ENCODE data around the gene ZNF492.

ZNF492 gene

DNA sequence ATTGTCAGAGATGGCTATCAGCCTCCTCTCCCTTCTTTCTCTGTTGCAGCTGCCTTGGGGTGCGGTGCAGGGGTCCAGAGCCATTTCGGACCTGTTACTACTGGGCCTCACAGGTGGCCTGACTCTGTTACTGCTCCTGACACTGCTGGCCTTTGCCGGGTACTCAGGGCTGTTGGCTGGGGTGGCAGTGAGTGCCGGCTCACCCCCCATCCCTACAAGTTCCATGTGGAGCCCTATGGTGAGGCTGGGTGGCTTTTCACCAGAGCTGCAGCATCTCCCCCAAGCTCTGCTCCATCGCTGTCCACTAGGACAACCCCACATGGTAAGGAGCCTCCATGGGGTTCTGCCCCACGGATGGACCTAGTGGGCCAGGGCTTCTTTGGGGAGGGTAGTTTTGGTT lies 13.7 kb upstream of the ZNF492 start:
- TF ChIP-seq, protein P1, sequence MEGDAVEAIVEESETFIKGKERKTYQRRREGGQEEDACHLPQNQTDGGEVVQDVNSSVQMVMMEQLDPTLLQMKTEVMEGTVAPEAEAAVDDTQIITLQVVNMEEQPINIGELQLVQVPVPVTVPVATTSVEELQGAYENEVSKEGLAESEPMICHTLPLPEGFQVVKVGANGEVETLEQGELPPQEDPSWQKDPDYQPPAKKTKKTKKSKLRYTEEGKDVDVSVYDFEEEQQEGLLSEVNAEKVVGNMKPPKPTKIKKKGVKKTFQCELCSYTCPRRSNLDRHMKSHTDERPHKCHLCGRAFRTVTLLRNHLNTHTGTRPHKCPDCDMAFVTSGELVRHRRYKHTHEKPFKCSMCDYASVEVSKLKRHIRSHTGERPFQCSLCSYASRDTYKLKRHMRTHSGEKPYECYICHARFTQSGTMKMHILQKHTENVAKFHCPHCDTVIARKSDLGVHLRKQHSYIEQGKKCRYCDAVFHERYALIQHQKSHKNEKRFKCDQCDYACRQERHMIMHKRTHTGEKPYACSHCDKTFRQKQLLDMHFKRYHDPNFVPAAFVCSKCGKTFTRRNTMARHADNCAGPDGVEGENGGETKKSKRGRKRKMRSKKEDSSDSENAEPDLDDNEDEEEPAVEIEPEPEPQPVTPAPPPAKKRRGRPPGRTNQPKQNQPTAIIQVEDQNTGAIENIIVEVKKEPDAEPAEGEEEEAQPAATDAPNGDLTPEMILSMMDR (IDR thresholded peaks at IDR 0.05) = no peak

- TF ChIP-seq, protein P1 (IDR thresholded peaks at IDR 0.05) = no peak
Measured at GRCh38 chr19:22620912-22621311, 13.2 kb upstream of the ZNF492 start.

DNA sequence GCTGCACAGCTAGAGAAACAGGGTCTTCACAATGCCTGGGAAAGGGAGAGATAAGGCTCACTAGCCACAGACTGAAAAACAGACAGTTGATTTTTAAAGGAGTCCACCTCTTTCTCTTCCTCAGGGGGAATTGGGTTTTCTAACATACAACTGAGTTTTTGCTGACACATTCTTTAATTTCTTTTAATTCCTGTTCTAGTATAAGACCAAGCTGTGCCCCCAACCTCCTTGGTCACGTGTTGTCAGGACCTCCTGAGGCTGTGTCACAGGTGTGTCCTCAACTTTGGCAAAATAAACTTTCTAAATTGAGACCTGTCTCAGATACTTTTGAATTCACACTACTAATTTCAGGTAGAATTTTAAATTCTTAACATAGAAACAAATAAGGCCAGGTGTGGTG lies 12.1 kb upstream of the ZNF492 start:
- TF ChIP-seq, protein P1 (IDR thresholded peaks at IDR 0.05) = no peak

GRCh38 chr19:22622901-22623840 lies 11.0 kb upstream of the ZNF492 start:
- TF ChIP-seq, protein P1 (IDR thresholded peaks at IDR 0.05) = no peak

- TF ChIP-seq, protein P1 (IDR thresholded peaks at IDR 0.05) = no peak
Measured at GRCh38 chr19:22623841-22624221, 10.3 kb upstream of the ZNF492 start.

GRCh38 chr19:22625266-22626035 lies 8.7 kb upstream of the ZNF492 start:
- TF ChIP-seq, protein P1 (IDR thresholded peaks at IDR 0.05) = no peak

DNA sequence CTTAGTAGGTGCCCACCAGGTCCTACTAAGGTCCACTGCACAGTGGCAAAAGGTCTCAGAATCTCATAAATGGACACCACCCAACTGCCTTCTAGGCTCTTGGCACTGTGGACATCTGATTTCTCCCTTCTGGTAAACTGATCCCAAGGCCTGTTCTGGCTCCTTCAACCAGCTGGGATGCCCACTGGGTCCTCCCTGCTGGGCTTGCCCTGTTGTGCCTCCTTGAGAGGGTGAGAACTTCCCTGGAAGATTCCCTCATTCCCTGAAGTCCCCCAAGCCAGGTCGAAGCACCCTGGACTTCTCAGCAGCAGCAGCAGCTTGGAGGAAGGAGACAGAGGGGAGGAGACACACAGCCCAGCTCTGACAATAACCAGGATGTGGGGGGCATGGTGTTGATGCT lies 6.6 kb upstream of the ZNF492 start:
- TF ChIP-seq, protein P1 (IDR thresholded peaks at IDR 0.05) = no peak
